OCI-LY3 (cell line): Measurements from ENCODE around the gene EIF2B2.

ENCODE experiments used
- H2AFZ ChIP-seq: fragments of 200-600, 300-600 bp; shearing (Covaris generic); 2 replicates; pipeline ENCODE4 v1.6.0; 2014; ENCODE audit warnings: antibody characterized with exemption, low read depth, low read length
- H3K27ac ChIP-seq: fragments of 200-600, 300-600 bp; sonication (generic); 2 replicates; pipeline ENCODE4 v1.5.1; 2014; ENCODE audit warnings: mild to moderate bottlenecking, low read length, moderate library complexity, mixed read lengths
- H3K27me3 ChIP-seq: fragments of 200-600, 300-600 bp; sonication (generic); 2 replicates; pipeline ENCODE4 v1.6.1; 2014; ENCODE audit warnings: low read depth, low read length, mixed read lengths
- H3K36me3 ChIP-seq: fragments of 200-600, 300-600 bp; sonication (generic); replicated peaks from 2 replicates; pipeline ENCODE3; 2014; ENCODE audit warnings: low read depth, low read length, mixed read lengths
- H3K4me1 ChIP-seq: fragments of 300-600, 200-600 bp; sonication (generic); 2 replicates; pipeline ENCODE4 v1.6.1; 2014; ENCODE audit warnings: low read length, mixed read lengths
- H3K4me2 ChIP-seq: fragments of 200-600, 300-600 bp; sonication (generic); 2 replicates; pipeline ENCODE4 v1.6.1; 2014; ENCODE audit warnings: low read length, mixed read lengths
- H3K4me3 ChIP-seq: fragments of 300-600, 200-600 bp; sonication (generic); 2 replicates; pipeline ENCODE4 v1.5.1; 2014; ENCODE audit warnings: antibody characterized with exemption, mild to moderate bottlenecking, low read length, moderate library complexity
- H3K79me2 ChIP-seq: fragments of 300-600, 200-600 bp; shearing (Covaris generic); 2 replicates; pipeline ENCODE4 v1.6.1; 2014; ENCODE audit warnings: mild to moderate bottlenecking, low read length, mixed read lengths
- H3K9ac ChIP-seq: fragments of 300-600, 200-600 bp; shearing (Covaris generic); 2 replicates; pipeline ENCODE4 v1.6.0; 2014; ENCODE audit warnings: mild to moderate bottlenecking, low read length, moderate library complexity
- H3K9me3 ChIP-seq: fragments of 200-600, 300-600 bp; shearing (Covaris generic); 2 replicates; pipeline ENCODE4 v1.6.1; 2014; ENCODE audit warnings: low read length, mixed read lengths; ENCODE audit not compliant: insufficient read depth
- H4K20me1 ChIP-seq: fragments of 200-600, 300-600 bp; sonication (generic); 2 replicates; pipeline ENCODE4 v1.6.1; 2016; ENCODE audit warnings: low read length, mixed read lengths; ENCODE audit not compliant: insufficient read depth
- EZH2phosphoT487 ChIP-seq: fragments of 200-600 bp; shearing (Covaris generic); IDR thresholded peaks from 2 replicates; pipeline ENCODE4 v1.6.1; 2018; ENCODE audit warnings: antibody characterized with exemption, mixed run types, low read depth
- TF ChIP-seq, protein P1 (sequence below): fragments of 200-600, 300-600 bp; sonication (generic); IDR thresholded peaks from 2 replicates; pipeline ENCODE4 v1.5.1; 2014; ENCODE audit warnings: antibody characterized with exemption, low read length, low read depth

Gene EIF2B2

GRCh38 chr14:75060420-75060819 is 57.7 kb downstream of the EIF2B2 start:
- no peak overlapping the region for H3K4me2 ChIP-seq
- no peak overlapping the region for H3K9ac ChIP-seq
- H4K20me1 ChIP-seq = no peaks in the 10 kb centered on the region
- no peaks in the 10 kb centered on the region for H3K27me3 ChIP-seq
- H3K36me3 ChIP-seq = peaks cover 25% of the 10 kb centered on the region
- H3K4me3 ChIP-seq = no peak overlapping the region
- H3K9me3 ChIP-seq = peaks cover 5% of the 10 kb centered on the region; the same call in 1 of the 2 replicates
- H3K27ac ChIP-seq = no peak overlapping the region
- H3K4me1 ChIP-seq = peaks cover 9% of the 10 kb centered on the region
- TF ChIP-seq, protein P1, sequence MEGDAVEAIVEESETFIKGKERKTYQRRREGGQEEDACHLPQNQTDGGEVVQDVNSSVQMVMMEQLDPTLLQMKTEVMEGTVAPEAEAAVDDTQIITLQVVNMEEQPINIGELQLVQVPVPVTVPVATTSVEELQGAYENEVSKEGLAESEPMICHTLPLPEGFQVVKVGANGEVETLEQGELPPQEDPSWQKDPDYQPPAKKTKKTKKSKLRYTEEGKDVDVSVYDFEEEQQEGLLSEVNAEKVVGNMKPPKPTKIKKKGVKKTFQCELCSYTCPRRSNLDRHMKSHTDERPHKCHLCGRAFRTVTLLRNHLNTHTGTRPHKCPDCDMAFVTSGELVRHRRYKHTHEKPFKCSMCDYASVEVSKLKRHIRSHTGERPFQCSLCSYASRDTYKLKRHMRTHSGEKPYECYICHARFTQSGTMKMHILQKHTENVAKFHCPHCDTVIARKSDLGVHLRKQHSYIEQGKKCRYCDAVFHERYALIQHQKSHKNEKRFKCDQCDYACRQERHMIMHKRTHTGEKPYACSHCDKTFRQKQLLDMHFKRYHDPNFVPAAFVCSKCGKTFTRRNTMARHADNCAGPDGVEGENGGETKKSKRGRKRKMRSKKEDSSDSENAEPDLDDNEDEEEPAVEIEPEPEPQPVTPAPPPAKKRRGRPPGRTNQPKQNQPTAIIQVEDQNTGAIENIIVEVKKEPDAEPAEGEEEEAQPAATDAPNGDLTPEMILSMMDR = no peak
- no peak for TF ChIP-seq EZH2phosphoT487
- peaks cover 15% of the 10 kb centered on the region for H3K79me2 ChIP-seq
- no peak overlapping the region for H2AFZ ChIP-seq
